ENCODE data around the gene NEURL1.
"Not testable (repeated sequence)": the region's sequence is repeated elsewhere in the genome, so short reads cannot be mapped to it uniquely, and the experiment has no call there.

Gene NEURL1

GRCh38 chr10:103519798-103520197 is 26.3 kb downstream of the NEURL1 start:
- DNase-seq: no peak

GRCh38 chr10:103522006-103522405 is 28.5 kb downstream of the NEURL1 start:
- not testable (repeated sequence) for DNase-seq

- no peak for DNase-seq
Observed at GRCh38 chr10:103523683-103524082, 30.2 kb downstream of the NEURL1 start.

GRCh38 chr10:103525901-103526300 is 32.4 kb downstream of the NEURL1 start:
- DNase-seq: no peak

GRCh38 chr10:103527476-103527875 is 34.0 kb downstream of the NEURL1 start:
- DNase-seq: not testable (repeated sequence)

DNA sequence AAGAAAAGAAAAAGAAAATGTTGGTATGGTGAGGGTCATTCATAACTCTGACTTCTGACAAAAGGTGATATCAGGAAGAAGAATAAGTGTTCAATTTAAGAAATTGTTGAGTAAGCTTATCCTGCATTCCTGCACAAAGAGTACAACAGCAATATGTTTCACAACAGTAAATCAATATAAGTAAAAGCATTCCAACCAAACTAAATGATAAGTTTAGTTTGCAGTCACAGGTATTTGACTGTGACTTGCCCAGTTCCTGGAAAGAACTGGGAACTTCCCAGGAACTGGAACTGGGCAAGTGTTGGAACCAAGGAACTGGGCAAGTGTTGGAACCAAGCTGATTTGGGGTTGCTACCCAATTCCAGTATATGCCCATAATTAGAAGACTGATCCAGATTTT is 35.0 kb downstream of the NEURL1 start:
- DNase-seq: no peak

GRCh38 chr10:103529539-103529938 is 36.0 kb downstream of the NEURL1 start:
- no peak for DNase-seq

GRCh38 chr10:103533827-103534226 is 40.3 kb downstream of the NEURL1 start:
- DNase-seq: no peak

GRCh38 chr10:103534621-103535498 is 41.4 kb downstream of the NEURL1 start:
- DNase-seq: no peak

- DNase-seq: no peak
Observed at GRCh38 chr10:103535595-103535994, 42.1 kb downstream of the NEURL1 start.

DNA sequence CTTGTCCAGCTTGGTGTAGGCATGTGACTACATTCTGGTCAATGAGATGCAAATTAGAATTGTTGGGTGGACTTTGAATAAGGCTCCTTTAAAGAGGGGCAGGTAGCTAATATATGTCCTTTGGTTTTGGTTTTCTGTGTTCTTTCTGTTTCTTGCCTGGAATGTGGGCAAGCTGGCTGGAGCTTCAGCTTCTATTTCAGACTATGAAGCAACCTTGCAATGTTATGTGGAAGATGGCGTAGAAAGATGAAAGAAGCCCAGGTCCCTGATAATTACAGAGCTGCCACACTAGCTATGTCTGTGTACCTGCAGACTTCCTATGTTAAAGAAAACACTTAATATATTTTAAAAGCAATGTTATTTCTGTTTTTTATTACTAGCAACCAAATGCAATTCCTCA is 46.2 kb downstream of the NEURL1 start:
- DNase-seq: no peak

GRCh38 chr10:103540722-103541121 is 47.2 kb downstream of the NEURL1 start:
- DNase-seq: no peak

DNA sequence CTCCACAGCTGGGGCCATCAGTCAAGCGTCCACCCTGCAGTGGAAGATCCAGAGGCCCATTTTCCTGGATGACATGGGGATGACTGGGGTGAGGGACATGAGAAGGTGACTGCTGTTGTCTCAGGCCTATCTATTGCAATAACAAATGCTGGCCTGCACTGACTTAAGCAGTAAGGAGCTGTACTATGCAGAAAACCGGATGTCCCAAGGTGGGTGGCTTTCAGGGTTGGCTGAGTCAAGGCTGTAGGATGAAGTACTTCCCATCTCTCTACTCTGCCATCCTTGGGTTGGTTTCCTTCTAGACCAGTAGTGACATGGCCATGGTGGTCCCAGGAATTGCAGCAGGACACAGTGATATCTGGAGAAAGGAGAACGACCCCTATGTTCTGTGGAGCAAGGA is 48.1 kb downstream of the NEURL1 start:
- DNase-seq: no peak

DNA sequence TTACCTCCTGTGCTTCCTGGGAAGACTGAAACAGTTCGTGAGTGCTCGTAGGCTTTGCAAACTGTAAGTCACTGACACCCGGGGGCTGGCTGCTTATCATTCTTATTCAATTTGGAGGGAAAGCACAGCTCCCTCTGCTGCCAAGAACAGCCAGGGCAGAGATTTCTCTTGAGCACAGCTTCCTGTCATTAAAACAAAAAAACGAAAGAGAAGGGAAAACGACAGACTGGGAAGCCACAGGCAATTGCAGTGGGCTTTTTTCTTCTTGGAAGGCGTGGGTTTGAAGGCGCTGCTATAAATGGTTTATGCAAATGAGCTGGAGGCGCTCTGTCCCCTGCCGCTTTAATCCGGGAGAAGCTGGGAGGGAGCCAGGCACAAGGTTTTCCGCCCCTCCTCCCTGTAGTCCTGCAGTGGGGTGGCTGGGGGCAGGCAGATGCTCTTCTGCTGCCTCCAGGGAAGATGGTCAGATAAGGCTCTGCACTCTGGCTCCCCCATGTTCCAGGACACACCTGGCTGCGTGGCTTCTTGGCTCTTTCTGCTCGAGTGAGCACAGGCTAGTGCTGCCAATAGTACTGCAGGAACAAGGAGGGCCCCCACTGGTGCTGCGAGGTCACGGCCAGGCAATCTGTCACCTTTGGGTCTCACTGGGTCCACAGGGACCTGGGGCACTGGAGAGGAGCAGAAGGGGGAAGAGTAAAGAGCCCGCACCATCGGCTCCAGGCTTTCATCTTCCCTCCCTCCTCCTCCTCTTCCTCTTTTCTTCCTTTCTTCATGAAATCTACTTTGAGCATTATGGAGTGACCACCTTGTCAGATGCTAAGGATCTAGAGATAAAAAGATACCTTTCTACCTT is 49.5 kb downstream of the NEURL1 start:
- DNase-seq: peak; percentile 32 to 81

- DNase-seq: no peak
Observed at GRCh38 chr10:103543617-103544525, 50.4 kb downstream of the NEURL1 start.

GRCh38 chr10:103544657-103545310 is 51.3 kb downstream of the NEURL1 start:
- no peak for DNase-seq

GRCh38 chr10:103545366-103545765 is 51.9 kb downstream of the NEURL1 start:
- DNase-seq: no peak

DNA sequence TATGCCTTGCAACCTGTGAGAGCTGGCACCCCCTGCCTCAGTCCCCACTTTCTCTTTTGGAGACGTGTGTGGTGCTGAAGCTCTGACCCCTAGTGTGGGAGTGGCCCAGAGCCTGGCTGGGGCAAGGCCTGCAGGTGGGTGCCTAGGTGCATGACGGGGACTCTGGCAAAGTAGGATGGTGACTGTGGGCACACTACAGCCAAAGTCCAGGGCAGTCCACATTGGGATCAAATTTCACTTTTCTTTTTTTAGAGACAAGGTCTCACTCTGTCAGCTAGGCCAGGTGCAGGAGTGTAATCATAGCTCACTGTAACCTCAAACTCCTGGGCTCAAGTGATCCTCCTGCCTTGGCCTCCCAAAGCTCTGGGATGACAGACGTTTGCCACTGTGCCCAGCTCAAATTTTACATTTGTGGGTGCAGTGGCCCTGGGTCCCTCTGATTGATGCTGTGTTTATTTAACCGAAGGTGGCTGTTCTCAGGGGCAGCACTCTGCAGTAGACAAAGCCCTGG is 52.3 kb downstream of the NEURL1 start:
- no peak for DNase-seq

DNA sequence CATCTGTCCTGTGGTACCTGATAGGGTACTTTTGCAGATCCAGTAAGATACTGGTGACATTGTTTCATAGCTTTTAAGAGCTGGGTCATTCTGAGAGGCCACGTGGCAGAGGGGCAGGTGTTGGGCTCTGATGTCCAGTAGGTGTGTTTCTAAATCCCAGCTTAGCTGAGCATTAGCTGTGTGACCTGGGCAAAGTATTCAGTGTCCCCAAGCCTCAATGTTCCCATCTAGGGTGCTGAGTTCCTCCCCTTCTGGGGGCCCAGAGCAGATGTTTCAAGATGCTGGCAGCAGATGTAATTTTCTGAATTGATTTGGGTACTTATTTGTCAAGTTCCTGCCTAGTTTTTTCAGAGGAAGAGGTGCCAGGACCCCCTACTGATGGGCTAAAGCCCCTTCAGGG is 52.9 kb downstream of the NEURL1 start:
- no peak for DNase-seq

- DNase-seq: no peak
Observed at GRCh38 chr10:103547391-103547946, 54.0 kb downstream of the NEURL1 start.

DNA sequence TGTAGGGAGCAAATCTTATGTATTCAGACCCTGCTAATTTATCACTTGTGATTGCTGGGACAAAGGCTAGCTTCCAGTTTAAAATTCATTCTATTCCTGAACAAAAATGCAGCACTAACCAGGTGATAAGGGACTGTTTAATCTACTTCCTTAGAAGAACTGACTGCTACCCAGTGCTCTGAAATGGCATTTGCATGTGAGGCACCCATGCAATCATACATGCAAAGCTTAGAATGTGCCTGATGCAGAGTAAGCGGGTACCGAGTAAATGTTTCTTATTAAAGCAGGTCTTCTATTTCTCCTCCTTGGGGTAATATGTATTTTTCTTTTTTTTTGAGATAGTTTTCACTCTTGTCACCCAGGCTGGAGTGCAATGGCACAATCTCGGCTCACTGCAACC is 54.5 kb downstream of the NEURL1 start:
- DNase-seq: no peak

Measured in NCI-H2081 (cell line).